Caco-2 (cell line): ENCODE results near the gene TSPAN14. TPM values are rescaled to one million over a fixed set of nuclear protein-coding genes. Genes with fewer than 3 reads are reported as not detected.

Experiments used
- BruUV-seq: library from RNA; stranded (reverse); fragments of 400-500 nt; replicated peaks from 2 replicates; lab custom pipeline; 2021; lab: Mats Ljungman, UMichigan
- CTCF ChIA-PET: fragments of 300-600 bp; sonication (Branson Sonifier 250); formaldehyde crosslinking; loops from one replicate; lab custom pipeline; 2022; ENCODE audit warnings: antibody characterized with exemption; lab: Charles Lee
- POLR2A ChIA-PET: fragments of 300-600 bp; sonication (Branson Sonifier 250); formaldehyde crosslinking; loops from one replicate; lab custom pipeline; 2022; ENCODE audit warnings: antibody characterized with exemption; lab: Charles Lee
- DNase-seq, 2 experiments: peaks; one replicate each; pipeline versions ENCODE4 v3.0.0 to v3.0.0-alpha.2; 2020 to 2022
- H3K27me3 ChIP-seq: replicated peaks from 2 replicates; pipeline ENCODE4 v1.6.0; 2011; ENCODE audit warnings: low read length; ENCODE audit not compliant: control insufficient read depth, insufficient read depth
- H3K36me3 ChIP-seq: 2 replicates; pipeline ENCODE4 v1.5.1; 2011; ENCODE audit warnings: low read length; ENCODE audit not compliant: control insufficient read depth, insufficient read depth
- H3K4me1 ChIP-seq: fragments of 250-450 bp; sonication (Bioruptor Pico); 2 replicates; pipeline ENCODE4 v1.5.1; 2020; ENCODE audit warnings: mild to moderate bottlenecking
- H3K4me3 ChIP-seq: 2 replicates; pipeline ENCODE4 v1.5.1; 2011; ENCODE audit warnings: low read depth, mild to moderate bottlenecking, control low read depth, low read length
- H3K9me3 ChIP-seq: fragments of 250-450 bp; sonication (Bioruptor Pico); 2 replicates; pipeline ENCODE4 v1.5.1; 2020; ENCODE audit warnings: mild to moderate bottlenecking, moderate library complexity
- H3K27ac Mint-ChIP-seq: one replicate; pipeline ENCODE4 v1.8.0; 2022; ENCODE audit warnings: mixed read lengths; ENCODE audit not compliant: unreplicated experiment
- H3K27me3 Mint-ChIP-seq: one replicate; pipeline ENCODE4 v1.8.0; 2022; ENCODE audit warnings: mixed read lengths; ENCODE audit not compliant: insufficient read depth, unreplicated experiment
- H3K36me3 Mint-ChIP-seq: one replicate; pipeline ENCODE4 v1.8.0; 2022; ENCODE audit warnings: mild to moderate bottlenecking, mixed read lengths; ENCODE audit not compliant: insufficient read depth, unreplicated experiment
- H3K4me1 Mint-ChIP-seq: one replicate; pipeline ENCODE4 v1.8.0; 2022; ENCODE audit warnings: low read depth, mixed read lengths; ENCODE audit not compliant: unreplicated experiment
- H3K4me3 Mint-ChIP-seq: one replicate; pipeline ENCODE4 v1.8.0; 2022; ENCODE audit warnings: mild to moderate bottlenecking, moderate library complexity, mixed read lengths; ENCODE audit not compliant: unreplicated experiment
- H3K9me3 Mint-ChIP-seq: one replicate; pipeline ENCODE4 v1.8.0; 2022; ENCODE audit warnings: mixed read lengths; ENCODE audit not compliant: unreplicated experiment
- intact Hi-C: fragments of 100-400 bp; cut with micrococcal nuclease; formaldehyde crosslinking; loops from one replicate; pipeline ENCODE4 v1.10.0; 2022; ENCODE audit not compliant: unreplicated experiment
- total RNA-seq: library from RNA; stranded (reverse); gene quantifications from 2 replicates; pipeline ENCODE4 v1.2.3, GENCODE V29; 2022
- TF ChIP-seq, protein P1 (sequence below), 2 experiments: fragments of 200-600 bp in 1 of 2; IDR thresholded peaks; 1 replicate in 1 of 2; 2 replicates in 1 of 2; pipeline versions ENCODE4 v1.5.1 to v1.8.0; 2011 to 2022; ENCODE audit warnings: antibody characterized with exemption in 1 of 2, control low read depth in 1 of 2, inconsistent platforms in 1 of 2, low read depth in 1 of 2, low read length in 1 of 2, mild to moderate bottlenecking in 1 of 2, moderate library complexity in 1 of 2; ENCODE audit not compliant: insufficient read depth in 1 of 2, severe bottlenecking in 1 of 2, unreplicated experiment in 1 of 2

Gene TSPAN14
- total RNA-seq, 1 experiment from 2014 or later: 140 TPM

DNA sequence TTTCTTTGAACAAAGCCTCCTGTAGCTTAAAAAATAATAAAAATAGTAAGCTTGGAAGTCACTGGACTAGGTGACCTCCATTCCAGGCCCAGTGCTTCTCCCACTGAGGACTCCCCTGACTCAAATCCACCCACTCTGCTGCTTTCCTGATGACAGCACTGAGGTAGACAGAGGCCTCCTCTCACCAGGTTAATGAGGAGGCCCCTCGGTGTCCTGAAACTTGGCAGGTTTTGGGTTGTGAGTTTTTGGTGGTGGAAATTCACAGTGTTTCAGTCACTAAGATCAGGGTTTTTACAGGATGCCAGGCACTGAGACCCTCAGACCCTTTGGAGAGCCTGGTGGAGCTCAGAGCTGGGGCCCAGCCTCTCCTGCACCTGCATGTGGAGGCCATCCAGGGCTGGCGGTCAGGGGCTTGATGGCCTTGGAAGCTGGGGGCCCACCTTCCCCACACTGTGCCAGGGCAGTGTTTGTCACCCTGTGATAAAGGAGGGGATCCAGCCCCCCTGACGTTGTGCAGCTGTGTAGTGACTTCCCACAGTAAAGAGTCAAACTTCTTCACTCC, 19.1 kb downstream of the TSPAN14 start:
- H3K4me1 Mint-ChIP-seq: peaks cover 51% of the 10 kb centered on the region
- no peaks in the 10 kb centered on the region for H3K27me3 Mint-ChIP-seq
- no peak overlapping the region for H3K4me3 Mint-ChIP-seq
- peaks cover 5% of the 10 kb centered on the region for H3K36me3 ChIP-seq
- H3K9me3 ChIP-seq: no peaks in the 10 kb centered on the region
- TF ChIP-seq, protein P1, sequence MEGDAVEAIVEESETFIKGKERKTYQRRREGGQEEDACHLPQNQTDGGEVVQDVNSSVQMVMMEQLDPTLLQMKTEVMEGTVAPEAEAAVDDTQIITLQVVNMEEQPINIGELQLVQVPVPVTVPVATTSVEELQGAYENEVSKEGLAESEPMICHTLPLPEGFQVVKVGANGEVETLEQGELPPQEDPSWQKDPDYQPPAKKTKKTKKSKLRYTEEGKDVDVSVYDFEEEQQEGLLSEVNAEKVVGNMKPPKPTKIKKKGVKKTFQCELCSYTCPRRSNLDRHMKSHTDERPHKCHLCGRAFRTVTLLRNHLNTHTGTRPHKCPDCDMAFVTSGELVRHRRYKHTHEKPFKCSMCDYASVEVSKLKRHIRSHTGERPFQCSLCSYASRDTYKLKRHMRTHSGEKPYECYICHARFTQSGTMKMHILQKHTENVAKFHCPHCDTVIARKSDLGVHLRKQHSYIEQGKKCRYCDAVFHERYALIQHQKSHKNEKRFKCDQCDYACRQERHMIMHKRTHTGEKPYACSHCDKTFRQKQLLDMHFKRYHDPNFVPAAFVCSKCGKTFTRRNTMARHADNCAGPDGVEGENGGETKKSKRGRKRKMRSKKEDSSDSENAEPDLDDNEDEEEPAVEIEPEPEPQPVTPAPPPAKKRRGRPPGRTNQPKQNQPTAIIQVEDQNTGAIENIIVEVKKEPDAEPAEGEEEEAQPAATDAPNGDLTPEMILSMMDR (IDR thresholded peaks at IDR 0.05; ENCODE audit: insufficient read depth in 1 of 2, low read depth in 1 of 2, low read length in 1 of 2, severe bottlenecking in 1 of 2, unreplicated experiment in 1 of 2): no peak
- no TSS peak for BruUV-seq
- H3K27ac Mint-ChIP-seq: peak overlapping the region; percentile 21
- CTCF ChIA-PET: interaction anchor here (1.4 to 1.6 kb wide), 2 partner anchors 9 to 33 kb away, joined by 4 to 5 read pairs; no protein-coding TSS in a partner anchor
- no peaks in the 10 kb centered on the region for H3K27me3 ChIP-seq
- peaks cover 83% of the 10 kb centered on the region for H3K36me3 Mint-ChIP-seq
- intact Hi-C loops: no loop called here
- no peak overlapping the region for H3K4me3 ChIP-seq
- POLR2A ChIA-PET: no interaction called here
- peaks cover 21% of the 10 kb centered on the region for H3K4me1 ChIP-seq
- H3K9me3 Mint-ChIP-seq: peaks cover 10% of the 10 kb centered on the region
- no peak for DNase-seq

DNA sequence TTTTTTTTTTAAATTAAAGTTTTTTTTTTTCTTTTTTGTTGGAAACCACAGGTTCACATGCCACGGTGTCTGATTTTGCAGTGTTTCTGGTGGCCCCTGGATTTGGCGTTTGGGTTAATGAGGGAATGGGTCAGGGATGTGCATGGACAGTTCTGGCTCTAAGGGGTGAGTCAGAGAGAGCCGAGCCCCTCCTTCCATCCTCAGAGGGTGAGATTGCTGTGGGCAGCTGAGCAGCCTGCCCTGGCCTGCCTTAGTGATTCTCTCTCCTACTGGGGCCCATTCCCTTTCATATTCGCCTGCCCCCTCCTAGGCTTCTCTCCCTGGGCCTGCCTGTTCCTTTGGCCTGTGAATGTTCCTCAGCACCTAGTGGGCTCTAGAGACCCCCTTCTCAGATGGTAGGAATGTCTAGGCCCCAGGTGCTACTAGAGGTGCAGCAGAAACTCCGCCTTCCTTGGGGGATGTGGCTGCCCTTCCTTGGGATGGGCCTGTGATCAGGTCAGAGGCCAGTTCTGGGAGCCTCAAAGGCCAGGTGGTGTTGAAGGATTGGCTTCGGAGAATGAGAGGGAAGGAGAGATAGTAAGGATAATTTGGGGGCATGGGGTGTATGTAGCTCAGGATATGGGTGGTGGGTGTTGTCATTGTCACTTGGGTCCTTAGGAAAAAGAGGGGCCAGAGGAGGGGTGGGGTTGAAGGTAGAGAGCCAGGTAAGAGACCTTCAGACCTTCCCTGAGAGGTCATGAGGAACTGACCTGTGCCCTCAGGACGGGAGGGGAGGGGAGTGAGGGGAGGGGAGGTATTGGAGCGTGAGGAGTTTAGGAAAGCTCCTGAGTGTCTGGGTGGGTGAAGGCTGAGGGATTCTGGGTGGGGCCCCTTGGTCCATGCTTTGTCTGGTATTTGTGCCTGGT, 19.8 kb downstream of the TSPAN14 start:
- Mint-ChIP-seq H3K27ac (peak overlapping the region; percentile 21), H3K9me3 (peaks cover 14% of the 10 kb centered on the region), H3K36me3 (peaks cover 87% of the 10 kb centered on the region), H3K4me1 (peaks cover 53% of the 10 kb centered on the region), H3K27me3 (no peaks in the 10 kb centered on the region), H3K4me3 (no peak overlapping the region)
- H3K4me1 ChIP-seq: peaks cover 21% of the 10 kb centered on the region
- no peaks in the 10 kb centered on the region for H3K9me3 ChIP-seq
- H3K4me3 ChIP-seq: no peak overlapping the region
- no peaks in the 10 kb centered on the region for H3K27me3 ChIP-seq
- intact Hi-C loops: no loop called here
- BruUV-seq: no TSS peak
- POLR2A ChIA-PET: no interaction called here
- TF ChIP-seq, protein P1 (IDR thresholded peaks at IDR 0.05; ENCODE audit: insufficient read depth in 1 of 2, low read depth in 1 of 2, low read length in 1 of 2, severe bottlenecking in 1 of 2, unreplicated experiment in 1 of 2): no peak
- CTCF ChIA-PET: interaction anchor here (0.8 to 1.6 kb wide), 3 partner anchors 10 to 32 kb away, joined by 4 to 5 read pairs (median 5); no protein-coding TSS in a partner anchor
- DNase-seq: no peak
- peaks cover 5% of the 10 kb centered on the region for H3K36me3 ChIP-seq

DNA sequence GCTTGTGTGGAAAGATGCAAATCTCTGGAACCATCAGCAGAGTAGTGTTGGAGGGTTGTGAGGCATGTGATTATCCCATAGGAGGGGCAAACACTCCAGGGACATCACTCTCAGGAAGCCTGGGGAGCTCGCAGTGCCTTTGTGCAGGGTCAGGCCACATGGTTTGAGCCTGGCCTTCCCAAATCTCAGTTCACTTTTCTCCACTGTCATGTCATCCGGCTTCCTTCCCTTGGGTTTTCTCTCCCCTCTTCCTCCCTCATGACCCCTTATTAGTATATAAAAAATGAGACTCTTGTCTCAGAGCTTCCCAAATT, 20.4 kb downstream of the TSPAN14 start:
- H3K36me3 ChIP-seq: peaks cover 5% of the 10 kb centered on the region
- POLR2A ChIA-PET: no interaction called here

More for the DNA sequence above, 20.4 kb downstream of the TSPAN14 start:
- Mint-ChIP-seq H3K9me3 (peaks cover 14% of the 10 kb centered on the region), H3K36me3 (peaks cover 81% of the 10 kb centered on the region), H3K27me3 (no peaks in the 10 kb centered on the region), H3K4me1 (peaks cover 48% of the 10 kb centered on the region), H3K27ac (peak overlapping the region; percentile 49), H3K4me3 (no peak overlapping the region)
- CTCF ChIA-PET: interaction anchor here (0.8 kb wide), 1 partner anchor 31 kb away, joined by 5 read pairs; no protein-coding TSS in a partner anchor
- Histone ChIP-seq H3K9me3 (no peaks in the 10 kb centered on the region), H3K27me3 (no peaks in the 10 kb centered on the region), H3K4me1 (peaks cover 21% of the 10 kb centered on the region), H3K4me3 (no peak overlapping the region)
- intact Hi-C loops: no loop called here
- DNase-seq: no peak
- BruUV-seq: no TSS peak
- TF ChIP-seq, protein P1 (IDR thresholded peaks at IDR 0.05; ENCODE audit: insufficient read depth in 1 of 2, low read depth in 1 of 2, low read length in 1 of 2, severe bottlenecking in 1 of 2, unreplicated experiment in 1 of 2): no peak
